Measurements from ENCODE around the gene RSAD2. TPM values are rescaled to one million over a fixed set of nuclear protein-coding genes. Genes with fewer than 3 reads are reported as not detected.

Gene RSAD2
- polyA plus RNA-seq, 1 donor from 2014 or later: 1.2 TPM

DNA sequence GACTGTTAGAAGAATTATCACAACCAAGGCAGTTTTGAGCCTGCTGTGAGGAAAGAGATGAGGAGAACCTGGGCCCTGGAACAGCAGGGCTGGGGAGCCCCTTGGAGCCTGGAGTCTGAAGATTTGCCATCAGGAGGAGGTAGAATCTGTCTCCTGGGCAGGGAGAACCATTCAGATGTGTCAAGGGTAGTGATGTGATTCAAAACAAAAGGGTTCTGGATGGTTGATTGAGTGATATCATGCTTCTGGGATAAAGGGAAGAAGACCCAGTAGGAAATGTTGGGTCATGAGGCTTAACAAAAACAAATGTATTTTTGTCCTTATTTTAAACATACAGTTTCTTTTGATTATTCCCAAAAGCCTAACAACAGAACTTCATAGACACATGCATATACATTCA lies 68.2 kb downstream of the RSAD2 start:
- Histone ChIP-seq H3K79me2 (replicated peaks; ENCODE audit: insufficient read depth, low read length) (peaks cover 12% of the 10 kb centered on the region), H3K27me3 (ENCODE audit: insufficient read depth, low read depth, low read length) (no peaks in the 10 kb centered on the region), H3K4me3 (ENCODE audit: low read length) (no peak overlapping the region), H3K36me3 (ENCODE audit: insufficient read depth, low read length) (peaks cover 9% of the 10 kb centered on the region), H2AFZ (ENCODE audit: low read depth, low read length) (no peak overlapping the region), H3K9ac (ENCODE audit: low read length) (no peak overlapping the region), H3F3A (ENCODE audit: insufficient read depth, low read length, poor library complexity, severe bottlenecking) (no peaks in the 10 kb centered on the region), H3K27ac (ENCODE audit: low read length) (no peak overlapping the region), H3K9me2 (ENCODE audit: insufficient read depth, low read length) (no peaks in the 10 kb centered on the region), H3K4me2 (ENCODE audit: low read length) (no peak overlapping the region), H3K9me3 (ENCODE audit: low read length) (no peaks in the 10 kb centered on the region), H4K20me1 (ENCODE audit: insufficient read depth) (no peaks in the 10 kb centered on the region)
- TF ChIP-seq MXI1 (conservative IDR thresholded peaks at IDR 0.05; ENCODE audit: poor library complexity, severe bottlenecking): no peak
- TF ChIP-seq SMC3 (conservative IDR thresholded peaks at IDR 0.05; ENCODE audit: poor library complexity): no peak
- TF ChIP-seq, protein P1, sequence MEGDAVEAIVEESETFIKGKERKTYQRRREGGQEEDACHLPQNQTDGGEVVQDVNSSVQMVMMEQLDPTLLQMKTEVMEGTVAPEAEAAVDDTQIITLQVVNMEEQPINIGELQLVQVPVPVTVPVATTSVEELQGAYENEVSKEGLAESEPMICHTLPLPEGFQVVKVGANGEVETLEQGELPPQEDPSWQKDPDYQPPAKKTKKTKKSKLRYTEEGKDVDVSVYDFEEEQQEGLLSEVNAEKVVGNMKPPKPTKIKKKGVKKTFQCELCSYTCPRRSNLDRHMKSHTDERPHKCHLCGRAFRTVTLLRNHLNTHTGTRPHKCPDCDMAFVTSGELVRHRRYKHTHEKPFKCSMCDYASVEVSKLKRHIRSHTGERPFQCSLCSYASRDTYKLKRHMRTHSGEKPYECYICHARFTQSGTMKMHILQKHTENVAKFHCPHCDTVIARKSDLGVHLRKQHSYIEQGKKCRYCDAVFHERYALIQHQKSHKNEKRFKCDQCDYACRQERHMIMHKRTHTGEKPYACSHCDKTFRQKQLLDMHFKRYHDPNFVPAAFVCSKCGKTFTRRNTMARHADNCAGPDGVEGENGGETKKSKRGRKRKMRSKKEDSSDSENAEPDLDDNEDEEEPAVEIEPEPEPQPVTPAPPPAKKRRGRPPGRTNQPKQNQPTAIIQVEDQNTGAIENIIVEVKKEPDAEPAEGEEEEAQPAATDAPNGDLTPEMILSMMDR (IDR thresholded peaks at IDR 0.05; ENCODE audit: poor library complexity, severe bottlenecking): no peak
- TF ChIP-seq TAF1 (IDR thresholded peaks at IDR 0.05; ENCODE audit: low read depth): no peak
- TF ChIP-seq RAD21 (conservative IDR thresholded peaks at IDR 0.05): no peak
- TF ChIP-seq, protein P2, sequence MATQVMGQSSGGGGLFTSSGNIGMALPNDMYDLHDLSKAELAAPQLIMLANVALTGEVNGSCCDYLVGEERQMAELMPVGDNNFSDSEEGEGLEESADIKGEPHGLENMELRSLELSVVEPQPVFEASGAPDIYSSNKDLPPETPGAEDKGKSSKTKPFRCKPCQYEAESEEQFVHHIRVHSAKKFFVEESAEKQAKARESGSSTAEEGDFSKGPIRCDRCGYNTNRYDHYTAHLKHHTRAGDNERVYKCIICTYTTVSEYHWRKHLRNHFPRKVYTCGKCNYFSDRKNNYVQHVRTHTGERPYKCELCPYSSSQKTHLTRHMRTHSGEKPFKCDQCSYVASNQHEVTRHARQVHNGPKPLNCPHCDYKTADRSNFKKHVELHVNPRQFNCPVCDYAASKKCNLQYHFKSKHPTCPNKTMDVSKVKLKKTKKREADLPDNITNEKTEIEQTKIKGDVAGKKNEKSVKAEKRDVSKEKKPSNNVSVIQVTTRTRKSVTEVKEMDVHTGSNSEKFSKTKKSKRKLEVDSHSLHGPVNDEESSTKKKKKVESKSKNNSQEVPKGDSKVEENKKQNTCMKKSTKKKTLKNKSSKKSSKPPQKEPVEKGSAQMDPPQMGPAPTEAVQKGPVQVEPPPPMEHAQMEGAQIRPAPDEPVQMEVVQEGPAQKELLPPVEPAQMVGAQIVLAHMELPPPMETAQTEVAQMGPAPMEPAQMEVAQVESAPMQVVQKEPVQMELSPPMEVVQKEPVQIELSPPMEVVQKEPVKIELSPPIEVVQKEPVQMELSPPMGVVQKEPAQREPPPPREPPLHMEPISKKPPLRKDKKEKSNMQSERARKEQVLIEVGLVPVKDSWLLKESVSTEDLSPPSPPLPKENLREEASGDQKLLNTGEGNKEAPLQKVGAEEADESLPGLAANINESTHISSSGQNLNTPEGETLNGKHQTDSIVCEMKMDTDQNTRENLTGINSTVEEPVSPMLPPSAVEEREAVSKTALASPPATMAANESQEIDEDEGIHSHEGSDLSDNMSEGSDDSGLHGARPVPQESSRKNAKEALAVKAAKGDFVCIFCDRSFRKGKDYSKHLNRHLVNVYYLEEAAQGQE (IDR thresholded peaks at IDR 0.05; ENCODE audit: borderline replicate concordance): no peak
- TF ChIP-seq POLR2AphosphoS5 (IDR thresholded peaks at IDR 0.05): no peak
- TF ChIP-seq EZH2 (IDR thresholded peaks at IDR 0.05; ENCODE audit: borderline replicate concordance, insufficient read depth, low read length, poor library complexity, severe bottlenecking): no peak
- TF ChIP-seq EP300 (conservative IDR thresholded peaks at IDR 0.05; ENCODE audit: poor library complexity, severe bottlenecking): no peak

DNA sequence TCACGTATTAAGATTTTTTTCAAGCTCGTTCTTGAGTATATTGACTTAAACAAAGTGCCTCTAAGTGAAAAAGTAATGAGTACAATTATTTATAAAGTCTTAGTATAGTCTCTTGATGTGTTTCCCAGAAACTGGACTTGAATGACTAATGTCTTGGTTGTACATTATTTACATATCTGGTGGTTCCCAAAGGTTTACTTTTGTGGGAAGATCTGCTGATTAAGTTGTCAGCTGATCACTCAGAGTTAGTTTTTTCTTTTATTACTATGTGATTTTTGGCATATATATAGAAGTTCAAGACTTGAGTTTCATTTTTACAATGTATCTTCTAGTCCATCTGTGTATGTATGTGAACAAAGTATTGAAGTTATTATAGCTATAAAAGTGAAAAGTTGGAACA lies 69.1 kb downstream of the RSAD2 start:
- H3K79me2 ChIP-seq (replicated peaks; ENCODE audit: insufficient read depth, low read length): peaks cover 12% of the 10 kb centered on the region
- TF ChIP-seq POLR2AphosphoS5 (IDR thresholded peaks at IDR 0.05): no peak
- TF ChIP-seq, protein P2 (IDR thresholded peaks at IDR 0.05; ENCODE audit: borderline replicate concordance): no peak
- no peak for TF ChIP-seq RAD21 (conservative IDR thresholded peaks at IDR 0.05)
- TF ChIP-seq TAF1 (IDR thresholded peaks at IDR 0.05; ENCODE audit: low read depth): no peak
- no peak for TF ChIP-seq SMC3 (conservative IDR thresholded peaks at IDR 0.05; ENCODE audit: poor library complexity)
- TF ChIP-seq, protein P1 (IDR thresholded peaks at IDR 0.05; ENCODE audit: poor library complexity, severe bottlenecking): no peak
- TF ChIP-seq MXI1 (conservative IDR thresholded peaks at IDR 0.05; ENCODE audit: poor library complexity, severe bottlenecking): no peak
- no peak for TF ChIP-seq EZH2 (IDR thresholded peaks at IDR 0.05; ENCODE audit: borderline replicate concordance, insufficient read depth, low read length, poor library complexity, severe bottlenecking)
- no peak for TF ChIP-seq EP300 (conservative IDR thresholded peaks at IDR 0.05; ENCODE audit: poor library complexity, severe bottlenecking)
- H3K9me3 ChIP-seq (ENCODE audit: low read length): no peaks in the 10 kb centered on the region
- H3K27ac ChIP-seq (ENCODE audit: low read length): no peak overlapping the region
- no peak overlapping the region for H2AFZ ChIP-seq (ENCODE audit: low read depth, low read length)
- H3K4me2 ChIP-seq (ENCODE audit: low read length): no peak overlapping the region
- H3K4me3 ChIP-seq (ENCODE audit: low read length): no peak overlapping the region
- H3K9me2 ChIP-seq (ENCODE audit: insufficient read depth, low read length): no peaks in the 10 kb centered on the region
- H3K27me3 ChIP-seq (ENCODE audit: insufficient read depth, low read depth, low read length): no peaks in the 10 kb centered on the region
- H4K20me1 ChIP-seq (ENCODE audit: insufficient read depth): no peaks in the 10 kb centered on the region
- no peaks in the 10 kb centered on the region for H3F3A ChIP-seq (ENCODE audit: insufficient read depth, low read length, poor library complexity, severe bottlenecking)
- H3K36me3 ChIP-seq (ENCODE audit: insufficient read depth, low read length): peaks cover 3% of the 10 kb centered on the region
- no peak overlapping the region for H3K9ac ChIP-seq (ENCODE audit: low read length)

Data from neural cell (in vitro differentiated cells).